GM12864 (cell line): Measurements from ENCODE around the gene ZDHHC6.
"Not testable (repeated sequence)": the region's sequence is repeated elsewhere in the genome, so short reads cannot be mapped to it uniquely, and the experiment has no call there.

Experiments used
- DNase-seq: peaks from one replicate; pipeline ENCODE4 v3.0.0-alpha.2; 2011; ENCODE audit warnings: low read depth
- H3K4me3 ChIP-seq: 2 replicates; pipeline ENCODE4 v1.5.1; 2011; ENCODE audit warnings: mild to moderate bottlenecking, low read depth, low read length, control low read depth
- TF ChIP-seq, protein P1 (sequence below): IDR thresholded peaks from 2 replicates; pipeline ENCODE4 v1.5.1; 2011; ENCODE audit warnings: low read depth, mild to moderate bottlenecking, moderate library complexity, low read length, control low read depth, inconsistent platforms; ENCODE audit errors: missing control alignments

ZDHHC6 gene

DNA sequence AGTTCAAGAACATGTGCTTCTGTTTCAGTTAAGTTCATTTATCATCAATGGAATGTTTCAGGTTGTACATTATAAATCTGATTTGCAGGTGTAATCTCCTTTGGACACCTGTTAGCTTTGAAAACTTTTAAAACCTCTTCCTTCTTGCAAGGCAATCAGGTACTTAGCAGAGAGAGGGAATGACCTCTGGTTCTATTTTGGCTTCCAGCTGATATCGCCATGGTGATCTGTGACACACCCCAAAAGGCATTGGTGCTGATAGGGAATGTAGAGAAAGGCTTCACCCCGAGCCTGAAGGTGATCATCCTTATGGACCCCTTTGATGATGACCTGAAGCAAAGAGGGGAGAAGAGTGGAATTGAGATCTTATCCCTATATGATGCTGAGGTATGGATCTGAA lies 37.4 kb downstream of the ZDHHC6 start:
- DNase-seq: no peak
- H3K4me3 ChIP-seq: no peak overlapping the region
- TF ChIP-seq, protein P1, sequence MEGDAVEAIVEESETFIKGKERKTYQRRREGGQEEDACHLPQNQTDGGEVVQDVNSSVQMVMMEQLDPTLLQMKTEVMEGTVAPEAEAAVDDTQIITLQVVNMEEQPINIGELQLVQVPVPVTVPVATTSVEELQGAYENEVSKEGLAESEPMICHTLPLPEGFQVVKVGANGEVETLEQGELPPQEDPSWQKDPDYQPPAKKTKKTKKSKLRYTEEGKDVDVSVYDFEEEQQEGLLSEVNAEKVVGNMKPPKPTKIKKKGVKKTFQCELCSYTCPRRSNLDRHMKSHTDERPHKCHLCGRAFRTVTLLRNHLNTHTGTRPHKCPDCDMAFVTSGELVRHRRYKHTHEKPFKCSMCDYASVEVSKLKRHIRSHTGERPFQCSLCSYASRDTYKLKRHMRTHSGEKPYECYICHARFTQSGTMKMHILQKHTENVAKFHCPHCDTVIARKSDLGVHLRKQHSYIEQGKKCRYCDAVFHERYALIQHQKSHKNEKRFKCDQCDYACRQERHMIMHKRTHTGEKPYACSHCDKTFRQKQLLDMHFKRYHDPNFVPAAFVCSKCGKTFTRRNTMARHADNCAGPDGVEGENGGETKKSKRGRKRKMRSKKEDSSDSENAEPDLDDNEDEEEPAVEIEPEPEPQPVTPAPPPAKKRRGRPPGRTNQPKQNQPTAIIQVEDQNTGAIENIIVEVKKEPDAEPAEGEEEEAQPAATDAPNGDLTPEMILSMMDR: no peak

DNA sequence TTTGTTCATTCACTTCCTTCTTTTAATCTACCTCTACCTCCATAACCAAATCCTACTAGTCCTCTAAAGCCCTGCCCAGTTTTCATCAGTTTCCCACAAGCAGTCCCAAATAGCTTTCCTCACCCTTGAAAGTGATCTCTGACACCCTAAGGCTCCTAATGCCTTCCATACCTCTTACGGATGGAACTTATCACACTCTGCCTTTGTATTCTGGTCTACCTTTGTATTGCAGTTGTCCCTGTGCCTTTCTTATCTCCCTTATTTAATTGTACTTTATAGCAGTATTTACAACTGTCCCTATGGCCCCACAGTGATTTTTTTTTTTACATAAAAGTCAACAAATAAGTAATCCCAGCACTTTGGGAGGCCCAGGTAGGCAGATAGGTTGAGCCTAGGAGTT lies 39.0 kb downstream of the ZDHHC6 start:
- TF ChIP-seq, protein P1: no peak
- H3K4me3 ChIP-seq: no peak overlapping the region

DNA sequence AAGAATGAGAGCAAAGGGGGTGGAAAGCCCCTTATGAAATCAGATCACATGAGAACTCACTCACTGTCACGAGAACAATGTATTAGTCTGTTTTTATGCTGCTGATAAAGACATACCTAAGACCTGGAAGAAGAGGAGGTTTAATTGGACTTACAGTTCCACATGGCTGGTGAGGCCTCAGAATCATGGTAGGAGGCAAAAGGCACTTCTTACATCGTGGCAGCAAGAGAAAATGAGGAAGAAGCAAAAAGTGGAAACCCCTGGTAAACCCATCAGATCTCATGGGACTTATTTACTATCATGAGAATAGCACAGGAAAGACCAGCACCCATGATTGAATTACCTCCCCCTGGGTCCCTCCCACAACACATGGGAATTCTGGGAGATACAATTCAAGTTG lies 39.9 kb downstream of the ZDHHC6 start:
- H3K4me3 ChIP-seq, DNase-seq: not testable (repeated sequence)

More for the DNA sequence above, 39.0 kb downstream of the ZDHHC6 start:
- DNase-seq: no peak

DNA sequence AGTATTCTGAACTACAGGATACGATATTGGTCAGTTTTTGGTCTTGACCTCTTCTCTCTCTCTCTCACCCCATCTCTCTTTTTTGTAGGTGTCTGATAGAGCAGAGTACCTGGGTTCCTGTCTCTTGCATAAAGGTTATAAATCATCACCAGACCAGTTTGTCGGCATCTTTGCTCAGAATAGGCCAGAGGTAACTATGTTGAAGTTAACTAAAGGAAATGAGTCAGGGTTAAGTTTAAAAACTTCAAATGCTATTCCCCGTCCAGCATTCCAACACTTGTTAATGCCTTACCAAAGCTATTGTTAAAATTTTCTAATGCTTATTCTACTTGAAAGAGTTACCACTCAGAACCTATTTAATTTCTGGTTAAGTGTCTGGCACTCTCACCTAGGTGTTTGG lies 42.1 kb downstream of the ZDHHC6 start:
- H3K4me3 ChIP-seq: no peak overlapping the region
- TF ChIP-seq, protein P1: no peak
- DNase-seq: no peak

DNA sequence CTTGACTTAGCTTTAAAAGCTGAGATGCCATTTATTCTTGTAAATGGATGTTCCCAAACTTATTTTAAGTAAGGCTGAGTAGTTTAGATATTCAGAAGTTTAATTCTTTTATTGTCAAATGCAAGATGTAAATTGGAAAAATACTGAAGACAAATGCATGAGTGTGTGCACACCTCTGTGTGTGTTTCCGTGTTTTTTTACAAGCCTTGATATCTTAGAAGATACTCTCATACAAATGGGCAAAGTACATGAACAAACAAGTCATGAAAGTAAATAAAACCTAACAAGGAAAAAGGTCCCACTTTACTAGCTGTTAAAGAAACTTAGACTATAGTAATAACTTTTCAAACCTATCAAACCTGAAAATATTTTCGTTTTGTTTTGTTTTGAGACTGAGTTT lies 43.8 kb downstream of the ZDHHC6 start:
- no peak for DNase-seq
- TF ChIP-seq, protein P1: no peak
- H3K4me3 ChIP-seq: no peak overlapping the region

DNA sequence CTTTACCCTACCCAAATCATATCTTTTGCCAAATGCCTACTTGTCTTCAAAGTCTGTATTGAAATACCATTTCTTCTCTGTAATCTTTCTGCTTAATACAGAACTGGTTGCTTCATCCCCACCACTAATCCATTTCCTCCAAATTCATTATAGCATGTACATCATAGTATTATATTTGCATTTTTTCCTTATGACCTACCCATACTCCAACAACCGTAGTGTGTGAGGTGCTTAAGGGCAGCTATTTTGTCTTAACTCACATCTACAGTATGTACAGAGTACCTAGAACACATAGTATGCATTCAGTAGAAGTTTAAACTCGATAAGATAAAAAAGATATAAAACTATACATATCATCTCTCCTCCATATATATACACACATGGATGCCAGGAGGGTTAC lies 49.1 kb downstream of the ZDHHC6 start:
- no peak overlapping the region for H3K4me3 ChIP-seq
- no peak for DNase-seq
- TF ChIP-seq, protein P1: no peak

DNA sequence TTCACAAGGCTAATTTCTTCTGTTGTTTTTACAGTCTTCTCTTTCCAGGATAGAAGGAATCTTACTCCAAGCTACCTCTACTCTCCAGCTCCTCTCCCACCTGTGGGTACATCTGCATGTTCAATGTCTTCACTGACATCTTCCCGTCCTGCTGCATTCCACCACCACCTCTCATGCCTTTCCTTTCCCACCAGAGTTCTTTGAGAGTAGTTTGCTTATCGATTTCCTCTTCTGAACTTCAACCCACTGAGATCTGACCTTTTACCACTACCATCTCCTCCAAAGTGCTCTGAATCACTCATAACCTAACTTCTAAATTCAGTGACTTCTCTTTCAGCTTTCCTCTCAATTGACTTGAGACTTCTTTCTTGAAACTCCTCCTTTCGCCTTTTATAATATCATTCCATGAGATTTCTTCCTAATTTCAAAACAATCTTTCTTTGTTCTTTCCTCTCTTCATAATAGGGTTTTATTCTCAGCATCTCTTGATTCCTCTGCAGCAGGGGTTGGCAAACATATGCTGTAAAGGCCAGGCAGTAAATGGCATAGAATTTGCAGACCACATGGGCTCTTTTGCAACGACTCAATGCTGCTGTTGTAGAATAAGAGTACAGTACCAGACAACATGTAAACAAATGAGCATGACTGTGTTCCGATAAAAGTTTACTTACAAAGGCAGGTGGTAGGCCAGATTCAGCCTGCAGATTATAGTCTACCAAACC lies 50.7 kb downstream of the ZDHHC6 start:
- TF ChIP-seq, protein P1: no peak
- DNase-seq: no peak
- no peak overlapping the region for H3K4me3 ChIP-seq
